Duodenal mucosa (tissue), 2 donors: ENCODE measurements around the gene KCNQ1.

Experiments used
- H3K27ac ChIP-seq: one replicate; pipeline ENCODE4 v1.7.0; 2013; ENCODE audit warnings: low read depth, low read length
- H3K27me3 ChIP-seq, 2 donors: one replicate each; pipeline ENCODE4 v1.7.0; 2013; ENCODE audit warnings: low read length in 2 of 2, control low read depth in 1 of 2; ENCODE audit not compliant: insufficient read depth in 2 of 2, control insufficient read depth in 1 of 2
- H3K36me3 ChIP-seq, 2 donors: one replicate each; pipeline ENCODE4 v1.7.0; 2013; ENCODE audit warnings: low read length in 2 of 2, control low read depth in 1 of 2; ENCODE audit not compliant: insufficient read depth in 2 of 2, control insufficient read depth in 1 of 2
- H3K4me1 ChIP-seq, 2 donors: one replicate each; pipeline ENCODE4 v1.7.0; 2013; ENCODE audit warnings: low read length in 2 of 2, control low read depth in 1 of 2; ENCODE audit not compliant: insufficient read depth in 2 of 2, control insufficient read depth in 1 of 2
- H3K4me3 ChIP-seq, 2 donors: one replicate each; pipeline ENCODE4 v1.7.0; 2013; ENCODE audit warnings: low read length in 2 of 2, low read depth in 1 of 2
- H3K9ac ChIP-seq, 2 donors: one replicate each; pipeline ENCODE4 v1.7.0; 2013; ENCODE audit warnings: low read length in 2 of 2, low read depth in 1 of 2
- H3K9me3 ChIP-seq, 2 donors: one replicate each; pipeline ENCODE4 v1.7.0; 2013; ENCODE audit warnings: low read length in 2 of 2, control low read depth in 1 of 2; ENCODE audit not compliant: control insufficient read depth in 1 of 2

The KCNQ1 gene

GRCh38 chr11:2448661-2449547, 4.1 kb downstream of the KCNQ1 start:
- Histone ChIP-seq H3K27ac (no peak overlapping the region), H3K9me3 (no peaks in the 10 kb centered on the region), H3K27me3 (no peaks in the 10 kb centered on the region)

DNA sequence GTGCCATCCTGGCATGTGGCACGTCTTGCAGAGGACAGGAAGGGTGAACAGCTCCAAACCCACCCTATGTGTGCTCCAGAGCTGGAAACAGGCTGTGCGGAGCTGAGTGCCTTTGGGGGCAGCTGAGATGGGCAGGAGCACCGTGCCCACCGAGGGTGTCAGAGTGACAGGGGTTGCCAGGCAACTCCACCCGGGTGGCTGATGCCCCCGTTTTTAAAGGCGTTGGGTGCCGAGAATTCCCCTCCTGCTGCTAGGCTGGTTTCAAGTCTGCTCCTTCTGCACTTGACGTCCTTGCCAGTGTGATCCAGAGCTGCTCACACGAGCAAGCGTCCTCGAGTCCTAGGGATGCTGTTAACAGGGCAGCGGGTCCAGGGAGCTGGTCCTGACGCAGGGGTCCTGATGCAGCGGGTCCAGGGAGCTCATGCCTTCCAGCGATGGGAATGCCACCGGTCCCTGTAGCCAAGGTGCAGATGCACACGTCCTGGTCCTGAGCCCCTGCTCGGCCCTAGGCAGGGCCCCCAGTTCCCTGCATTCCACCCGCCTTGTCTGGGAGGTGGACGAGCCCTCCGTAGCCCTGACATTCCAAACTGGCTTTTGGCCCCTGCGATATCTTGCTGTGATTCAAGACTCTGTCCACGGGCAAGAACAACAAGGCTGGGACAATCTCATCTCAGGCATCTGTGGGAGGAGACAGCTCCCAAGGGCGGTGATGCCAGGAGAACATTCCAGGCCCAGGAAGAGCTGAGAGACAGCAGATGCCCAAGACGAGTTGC, 4.9 kb downstream of the KCNQ1 start:
- H3K27ac ChIP-seq = no peak overlapping the region
- H3K36me3 ChIP-seq = peaks cover 8% of the 10 kb centered on the region in 2 donors
- peaks cover 28 to 31% of the 10 kb centered on the region in 2 donors for H3K4me1 ChIP-seq
- H3K4me3 ChIP-seq = no peak overlapping the region
- H3K9me3 ChIP-seq = no peaks in the 10 kb centered on the region
- H3K27me3 ChIP-seq = no peaks in the 10 kb centered on the region
- H3K9ac ChIP-seq = no peak overlapping the region

More at GRCh38 chr11:2448661-2449547, 4.1 kb downstream of the KCNQ1 start:
- Histone ChIP-seq H3K4me1 (peaks cover 28 to 31% of the 10 kb centered on the region in 2 donors), H3K9ac (no peak overlapping the region), H3K36me3 (peaks cover 7 to 8% of the 10 kb centered on the region in 2 donors), H3K4me3 (no peak overlapping the region)

DNA sequence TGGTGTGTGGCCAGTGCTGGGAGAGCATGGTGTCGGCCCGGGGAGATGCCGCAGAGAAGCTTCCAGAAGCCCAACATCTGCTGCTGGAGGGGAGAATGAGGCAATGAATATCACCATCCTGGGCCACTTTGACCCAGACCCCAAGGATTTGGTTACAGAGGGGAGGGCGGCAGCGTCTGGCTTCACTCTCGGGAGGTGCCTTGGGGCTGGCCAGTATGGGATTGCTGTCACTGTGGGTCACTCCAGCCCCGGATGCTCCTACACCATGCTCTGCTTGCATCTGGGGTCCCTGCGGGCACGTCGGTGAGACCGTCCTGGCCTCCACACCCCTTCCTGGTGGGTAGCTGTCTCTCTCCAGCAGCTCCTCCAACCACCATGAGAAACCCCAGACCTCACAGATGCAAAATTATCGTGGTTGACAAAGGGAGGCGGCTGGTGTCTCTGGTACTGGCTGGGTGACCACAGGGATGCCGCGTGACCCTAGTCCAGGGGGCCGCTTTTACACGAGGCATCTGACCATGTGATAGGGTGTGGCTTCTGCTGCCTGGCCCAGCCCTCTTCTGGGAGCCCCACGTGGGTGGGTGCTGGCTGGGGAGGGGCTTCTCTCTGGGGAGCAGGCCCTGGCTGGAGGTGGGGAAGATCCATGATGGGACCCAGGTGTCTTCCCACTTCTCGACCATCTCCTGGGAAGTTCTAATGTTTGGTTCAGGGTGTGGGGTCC, 5.7 kb downstream of the KCNQ1 start:
- Histone ChIP-seq H3K27me3 (no peaks in the 10 kb centered on the region), H3K9ac (no peak overlapping the region), H3K4me1 (peaks cover 28 to 29% of the 10 kb centered on the region in 2 donors), H3K36me3 (peaks cover 8% of the 10 kb centered on the region in 2 donors), H3K4me3 (no peak overlapping the region), H3K9me3 (no peaks in the 10 kb centered on the region), H3K27ac (no peak overlapping the region)

- Histone ChIP-seq H3K9me3 (no peaks in the 10 kb centered on the region), H3K4me1 (peaks cover 20 to 24% of the 10 kb centered on the region in 2 donors), H3K4me3 (no peak overlapping the region), H3K36me3 (peaks cover 8% of the 10 kb centered on the region in 2 donors), H3K27ac (no peak overlapping the region), H3K27me3 (no peaks in the 10 kb centered on the region), H3K9ac (no peak overlapping the region)
Observed at GRCh38 chr11:2451336-2451735, 6.5 kb downstream of the KCNQ1 start.

- Histone ChIP-seq H3K27ac (no peak overlapping the region), H3K4me3 (no peak overlapping the region), H3K27me3 (no peaks in the 10 kb centered on the region), H3K36me3 (peaks cover 8% of the 10 kb centered on the region in 2 donors), H3K9ac (no peak overlapping the region), H3K9me3 (no peaks in the 10 kb centered on the region), H3K4me1 (peaks cover 14 to 18% of the 10 kb centered on the region in 2 donors)
Observed at GRCh38 chr11:2451916-2452315, 7.1 kb downstream of the KCNQ1 start.

- Histone ChIP-seq H3K27me3 (no peaks in the 10 kb centered on the region), H3K4me3 (no peak overlapping the region), H3K27ac (no peak overlapping the region)
Observed at GRCh38 chr11:2452321-2453012, 7.7 kb downstream of the KCNQ1 start.

GRCh38 chr11:2453436-2453835, 8.6 kb downstream of the KCNQ1 start:
- Histone ChIP-seq H3K9ac (no peak overlapping the region), H3K4me3 (no peak overlapping the region), H3K4me1 (peaks cover 3% of the 10 kb centered on the region in 2 donors), H3K9me3 (no peaks in the 10 kb centered on the region), H3K27ac (no peak overlapping the region), H3K36me3 (peaks cover 8% of the 10 kb centered on the region in 2 donors), H3K27me3 (no peaks in the 10 kb centered on the region)

More at GRCh38 chr11:2452321-2453012, 7.7 kb downstream of the KCNQ1 start:
- Histone ChIP-seq H3K9ac (no peak overlapping the region), H3K9me3 (no peaks in the 10 kb centered on the region), H3K4me1 (peaks cover 9 to 13% of the 10 kb centered on the region in 2 donors), H3K36me3 (peaks cover 8% of the 10 kb centered on the region in 2 donors)

DNA sequence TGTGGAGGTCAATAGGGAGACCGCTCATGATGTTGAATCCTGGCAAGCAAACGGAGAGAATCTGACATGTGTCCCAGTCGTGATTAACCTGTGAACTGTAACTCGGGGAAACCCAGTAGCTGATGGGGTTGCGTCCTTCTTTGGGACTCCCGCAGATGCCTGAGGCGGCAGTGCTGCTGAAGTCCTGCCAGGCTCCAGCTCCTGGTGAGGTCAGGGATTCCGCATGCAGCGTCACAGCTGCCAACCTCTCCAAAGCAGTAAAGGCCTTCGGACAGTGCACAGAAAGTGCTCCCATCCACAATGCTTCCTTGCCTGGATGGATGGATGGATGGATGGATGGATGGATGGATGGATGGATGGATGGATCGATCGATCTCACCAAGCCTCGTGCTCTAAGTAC, 13.5 kb downstream of the KCNQ1 start:
- H3K36me3 ChIP-seq = peaks cover 0 to 6% of the 10 kb centered on the region in 2 donors
- H3K27me3 ChIP-seq = no peaks in the 10 kb centered on the region
- no peak overlapping the region for H3K9ac ChIP-seq
- no peaks in the 10 kb centered on the region for H3K9me3 ChIP-seq
- peaks cover 48 to 50% of the 10 kb centered on the region in 2 donors for H3K4me1 ChIP-seq
- H3K4me3 ChIP-seq = no peak overlapping the region
- H3K27ac ChIP-seq = no peak overlapping the region

DNA sequence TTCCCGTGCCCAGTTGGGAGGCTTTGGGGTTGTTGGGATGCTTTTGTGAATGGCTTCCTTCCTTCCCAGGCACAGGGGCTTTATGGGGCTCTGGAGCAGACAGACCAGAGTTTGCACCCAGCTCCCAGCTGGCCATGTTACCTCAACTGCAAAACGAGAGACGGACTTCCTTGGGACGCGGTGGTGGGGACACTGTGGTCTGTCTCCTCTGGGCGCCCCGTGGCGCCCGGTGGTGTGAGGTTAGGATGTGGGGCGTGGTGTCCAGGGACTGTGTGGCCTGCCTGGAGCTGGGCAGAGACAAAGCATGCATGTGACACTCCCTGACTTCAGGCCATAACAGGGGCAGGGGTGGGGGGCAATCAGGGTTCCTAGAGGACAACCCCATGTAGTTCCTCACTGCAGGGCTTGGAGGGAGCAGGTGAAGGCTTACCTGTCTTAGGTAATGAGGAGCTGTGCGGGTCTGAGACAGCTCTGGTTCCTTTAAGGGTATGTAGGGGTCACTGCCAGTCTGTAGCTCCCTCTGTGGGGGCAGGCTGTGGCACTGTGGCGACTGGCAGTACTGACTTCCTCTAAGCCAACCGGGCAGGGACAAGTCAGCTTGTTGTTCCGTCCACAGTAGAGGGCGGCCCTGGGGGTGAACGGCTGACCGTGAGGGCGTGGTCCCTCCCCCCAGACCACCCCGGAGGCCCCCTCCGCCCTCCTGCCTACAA, 14.4 kb downstream of the KCNQ1 start:
- Histone ChIP-seq H3K9me3 (no peaks in the 10 kb centered on the region), H3K36me3 (no peaks in the 10 kb centered on the region), H3K9ac (peak overlapping the region; percentile 46 to 51), H3K27ac (no peak overlapping the region), H3K4me1 (peaks cover 54 to 57% of the 10 kb centered on the region in 2 donors), H3K4me3 (no peak overlapping the region), H3K27me3 (no peaks in the 10 kb centered on the region)
